WTC11 (cell line): ENCODE results near the gene PSMG1. TPM values are rescaled to one million over a fixed set of nuclear protein-coding genes. Genes with fewer than 3 reads are reported as not detected.
A peak's percentile ranks its signal among the peaks of the same experiment; 100 is the strongest.

ENCODE experiments used
- ATAC-seq: fragments of 200-7000 bp; cut with Tn5 transposase; 2 replicates; pipeline ENCODE4 v1.10.0; 2021; ENCODE audit warnings: mild to moderate bottlenecking, moderate library complexity
- Bru-seq: library from RNA; stranded (reverse); fragments of 400-500 nt; gene quantifications from one replicate; lab custom pipeline; 2021; lab: Mats Ljungman, UMichigan
- CTCF ChIA-PET: fragments of 300-600 bp; sonication (Branson Sonifier 250); formaldehyde crosslinking; loops from one replicate; lab custom pipeline; 2021; ENCODE audit warnings: antibody characterized with exemption; lab: Charles Lee
- POLR2A ChIA-PET: fragments of 350-600 bp; sonication (Branson Sonifier 250); formaldehyde crosslinking; loops from one replicate; lab custom pipeline; 2021; ENCODE audit warnings: antibody characterized with exemption; lab: Charles Lee
- DNase-seq: peaks from one replicate; pipeline ENCODE4 v3.0.0; 2021; ENCODE audit warnings: low spot score
- H3K27ac Mint-ChIP-seq: 2 replicates; pipeline ENCODE4 v1.8.0; 2021; ENCODE audit warnings: mixed read lengths
- H3K27me3 Mint-ChIP-seq: 2 replicates; pipeline ENCODE4 v1.8.0; 2021; ENCODE audit warnings: low read depth, mild to moderate bottlenecking, moderate library complexity, mixed read lengths
- H3K36me3 Mint-ChIP-seq: 2 replicates; pipeline ENCODE4 v1.8.0; 2021; ENCODE audit warnings: mixed read lengths
- H3K4me1 Mint-ChIP-seq: 2 replicates; pipeline ENCODE4 v1.8.0; 2022; ENCODE audit warnings: mixed read lengths
- H3K4me3 Mint-ChIP-seq: 2 replicates; pipeline ENCODE4 v1.8.0; 2021; ENCODE audit warnings: mild to moderate bottlenecking, moderate library complexity, mixed read lengths
- H3K9me3 Mint-ChIP-seq: 2 replicates; pipeline ENCODE4 v1.8.0; 2021; ENCODE audit warnings: mixed read lengths
- CREM ChIP-seq: sonication (generic); formaldehyde crosslinking; IDR thresholded peaks from 2 replicates; pipeline ENCODE4 v1.8.1; 2022; ENCODE audit warnings: mild to moderate bottlenecking, missing genetic modification reagents, moderate library complexity
- ESRRA ChIP-seq: sonication (generic); formaldehyde crosslinking; IDR thresholded peaks from 2 replicates; pipeline ENCODE4 v1.8.1; 2022; ENCODE audit warnings: mild to moderate bottlenecking, missing genetic modification reagents, borderline replicate concordance
- FOXP1 ChIP-seq: sonication (generic); formaldehyde crosslinking; IDR thresholded peaks from 2 replicates; pipeline ENCODE4 v1.8.0; 2022; ENCODE audit warnings: missing genetic modification reagents, mild to moderate bottlenecking, moderate library complexity, borderline replicate concordance
- NFATC4 ChIP-seq: fragments of 250-450 bp; sonication (Bioruptor Pico); IDR thresholded peaks from 2 replicates; pipeline ENCODE4 v1.9.0; 2021; ENCODE audit warnings: mild to moderate bottlenecking
- TEAD1 ChIP-seq: sonication (generic); formaldehyde crosslinking; IDR thresholded peaks from 2 replicates; pipeline ENCODE4 v1.8.0; 2022; ENCODE audit warnings: mild to moderate bottlenecking, missing genetic modification reagents
- ZBTB21 ChIP-seq: sonication (generic); formaldehyde crosslinking; IDR thresholded peaks from 2 replicates; pipeline ENCODE4 v1.8.1; 2023; ENCODE audit warnings: mild to moderate bottlenecking, missing genetic modification reagents, borderline replicate concordance
- ZNF423 ChIP-seq: fragments of 250-450 bp; sonication (Bioruptor Pico); IDR thresholded peaks from 2 replicates; pipeline ENCODE4 v2.1.2; 2022; ENCODE audit warnings: mild to moderate bottlenecking, moderate library complexity
- long read RNA-seq, 3 experiments: library from RNA in 1 of 3; library from capped mRNA in 1 of 3; library from polyadenylated mRNA in 1 of 3; unstranded in 2 of 3; stranded (forward) in 1 of 3; transcript quantifications; one replicate each; pipeline ENCODE4 v2.0.0, GENCODE V29; 2021
- total RNA-seq: library from RNA; stranded (reverse); gene quantifications from 3 replicates; pipeline ENCODE4 v1.2.3, GENCODE V29; 2021
- TF ChIP-seq, protein P1 (sequence below): sonication (generic); formaldehyde crosslinking; IDR thresholded peaks from 2 replicates; pipeline ENCODE4 v1.8.1; 2023; ENCODE audit warnings: mild to moderate bottlenecking, missing genetic modification reagents, moderate library complexity
- TF ChIP-seq, protein P2 (sequence below): sonication (generic); formaldehyde crosslinking; IDR thresholded peaks from 2 replicates; pipeline ENCODE4 v1.8.0; 2022; ENCODE audit warnings: mild to moderate bottlenecking, missing genetic modification reagents
- TF ChIP-seq, protein P3 (sequence below): fragments of 250-450 bp; sonication (Bioruptor Pico); IDR thresholded peaks from 2 replicates; pipeline ENCODE4 v1.9.0; 2021; ENCODE audit warnings: mild to moderate bottlenecking
- TF ChIP-seq, protein P4 (sequence below): sonication (generic); formaldehyde crosslinking; IDR thresholded peaks from 2 replicates; pipeline ENCODE4 v1.8.0; 2023; ENCODE audit warnings: missing genetic modification reagents, mild to moderate bottlenecking, borderline replicate concordance
- TF ChIP-seq, protein P5 (sequence below): sonication (generic); formaldehyde crosslinking; IDR thresholded peaks from 2 replicates; pipeline ENCODE4 v1.8.1; 2022; ENCODE audit warnings: low read depth, missing genetic modification reagents, borderline replicate concordance
- TF ChIP-seq, protein P6 (sequence below): sonication (generic); formaldehyde crosslinking; IDR thresholded peaks from 2 replicates; pipeline ENCODE4 v1.8.1; 2022; ENCODE audit warnings: mild to moderate bottlenecking, missing genetic modification reagents, moderate library complexity, borderline replicate concordance
- TF ChIP-seq, protein P7 (sequence below): fragments of 200-600 bp; IDR thresholded peaks from 2 replicates; pipeline ENCODE4 v1.8.0; 2022; ENCODE audit warnings: antibody characterized with exemption

Gene PSMG1, protein sequence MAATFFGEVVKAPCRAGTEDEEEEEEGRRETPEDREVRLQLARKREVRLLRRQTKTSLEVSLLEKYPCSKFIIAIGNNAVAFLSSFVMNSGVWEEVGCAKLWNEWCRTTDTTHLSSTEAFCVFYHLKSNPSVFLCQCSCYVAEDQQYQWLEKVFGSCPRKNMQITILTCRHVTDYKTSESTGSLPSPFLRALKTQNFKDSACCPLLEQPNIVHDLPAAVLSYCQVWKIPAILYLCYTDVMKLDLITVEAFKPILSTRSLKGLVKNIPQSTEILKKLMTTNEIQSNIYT
- total RNA-seq (64.0 to 70.4 TPM (median 68.6 TPM) in 3 replicates), Bru-seq, nascent RNA (percentile 92 among the genes with signal in this experiment)
- long read RNA-seq, experiment 1, transcript PSMG1-201 (7 exons, 2,154 nt): major isoform, 135 of 147 reads
- long read RNA-seq, experiment 1, partial matches to known transcripts: 2 of 147 reads
- long read RNA-seq, experiment 1, other reads (novel, unspliced or antisense): 10 of 147 reads
- long read RNA-seq, experiment 2, transcript PSMG1-201 (7 exons, 2,154 nt): major isoform, 65 of 99 reads
- long read RNA-seq, experiment 2, transcript PSMG1-205 (3 exons, 716 nt): minor isoform, 5 of 99 reads
- long read RNA-seq, experiment 2, partial matches to known transcripts: 8 of 99 reads
- long read RNA-seq, experiment 2, other reads (novel, unspliced or antisense): 18 of 99 reads
- long read RNA-seq, experiment 3, transcript PSMG1-201 (7 exons, 2,154 nt): major isoform, 426 of 465 reads
- long read RNA-seq, experiment 3, partial matches to known transcripts: 4 of 465 reads
- long read RNA-seq, experiment 3, other reads (novel, unspliced or antisense): 30 of 465 reads

DNA sequence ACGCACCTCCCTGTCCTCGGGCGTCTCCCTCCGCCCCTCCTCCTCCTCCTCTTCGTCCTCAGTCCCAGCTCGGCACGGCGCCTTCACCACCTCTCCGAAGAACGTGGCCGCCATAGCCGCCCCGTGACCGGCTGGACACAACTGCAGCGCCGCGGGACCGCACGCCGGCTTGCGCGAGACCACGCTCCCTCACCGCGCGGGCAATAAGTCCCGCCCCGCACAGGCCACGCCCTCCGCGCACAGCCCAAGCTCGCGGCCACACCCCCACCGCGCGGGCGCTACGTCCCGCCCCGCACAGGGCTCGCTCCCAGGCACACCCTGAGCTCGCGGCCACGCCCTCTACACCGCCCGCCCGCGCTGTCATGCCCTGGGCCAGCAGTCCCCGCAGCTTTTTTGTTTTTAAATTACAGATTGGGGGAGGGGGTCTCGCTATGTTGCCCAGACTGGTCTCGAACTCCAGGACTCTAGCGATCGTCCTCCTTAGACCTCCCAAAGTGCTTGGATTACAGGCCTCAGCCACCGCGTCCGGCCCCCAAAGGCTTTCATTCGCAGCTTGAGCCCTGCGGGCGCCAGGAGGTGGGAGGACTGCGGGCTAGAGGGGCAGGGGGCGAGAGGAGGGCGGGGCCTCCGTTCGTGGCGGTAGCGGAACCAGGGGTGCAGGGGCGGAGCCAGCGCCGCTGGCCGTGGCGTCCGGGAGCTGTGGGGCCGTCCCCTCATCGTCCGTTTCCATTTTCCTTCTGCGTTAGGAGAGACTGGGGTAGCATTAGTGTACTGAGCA lies at the start of gene PSMG1:
TSS of gene PSMG1 (minus strand) at position 180 of the 778 bp plus-strand sequence. CDS start at position 114, 66 bp downstream.
- Mint-ChIP-seq H3K27me3 (no peaks in the 10 kb centered on the region), H3K4me1 (peaks cover 40% of the 10 kb centered on the region)
- CTCF ChIA-PET: interaction anchor here (0.9 to 1.4 kb wide), 8 partner anchors 10 to 278 kb away, joined by 3 to 9 read pairs (median 3); no protein-coding TSS in a partner anchor
- TF ChIP-seq, protein P1, sequence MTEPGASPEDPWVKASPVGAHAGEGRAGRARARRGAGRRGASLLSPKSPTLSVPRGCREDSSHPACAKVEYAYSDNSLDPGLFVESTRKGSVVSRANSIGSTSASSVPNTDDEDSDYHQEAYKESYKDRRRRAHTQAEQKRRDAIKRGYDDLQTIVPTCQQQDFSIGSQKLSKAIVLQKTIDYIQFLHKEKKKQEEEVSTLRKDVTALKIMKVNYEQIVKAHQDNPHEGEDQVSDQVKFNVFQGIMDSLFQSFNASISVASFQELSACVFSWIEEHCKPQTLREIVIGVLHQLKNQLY: no peak
- TF ChIP-seq ESRRA (no peak), CREM (CRISPR knock-in tag) (0 out of 2 replicates have a peak, but pooled peaks have one; percentile 79), NFATC4 (CRISPR knock-in tag) (peak; percentile 96), FOXP1 (CRISPR knock-in tag) (peak; percentile 95), ZNF423 (CRISPR knock-in tag) (peak; percentile 46; the same call in 1 of the 2 replicates), TEAD1 (CRISPR knock-in tag) (no peak), ZBTB21 (no peak)
- TF ChIP-seq, protein P2, sequence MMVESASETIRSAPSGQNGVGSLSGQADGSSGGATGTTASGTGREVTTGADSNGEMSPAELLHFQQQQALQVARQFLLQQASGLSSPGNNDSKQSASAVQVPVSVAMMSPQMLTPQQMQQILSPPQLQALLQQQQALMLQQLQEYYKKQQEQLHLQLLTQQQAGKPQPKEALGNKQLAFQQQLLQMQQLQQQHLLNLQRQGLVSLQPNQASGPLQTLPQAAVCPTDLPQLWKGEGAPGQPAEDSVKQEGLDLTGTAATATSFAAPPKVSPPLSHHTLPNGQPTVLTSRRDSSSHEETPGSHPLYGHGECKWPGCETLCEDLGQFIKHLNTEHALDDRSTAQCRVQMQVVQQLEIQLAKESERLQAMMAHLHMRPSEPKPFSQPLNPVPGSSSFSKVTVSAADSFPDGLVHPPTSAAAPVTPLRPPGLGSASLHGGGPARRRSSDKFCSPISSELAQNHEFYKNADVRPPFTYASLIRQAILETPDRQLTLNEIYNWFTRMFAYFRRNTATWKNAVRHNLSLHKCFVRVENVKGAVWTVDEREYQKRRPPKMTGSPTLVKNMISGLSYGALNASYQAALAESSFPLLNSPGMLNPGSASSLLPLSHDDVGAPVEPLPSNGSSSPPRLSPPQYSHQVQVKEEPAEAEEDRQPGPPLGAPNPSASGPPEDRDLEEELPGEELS (CRISPR knock-in tag): no peak; the same call in none of the 2 replicates
- TF ChIP-seq, protein P3, sequence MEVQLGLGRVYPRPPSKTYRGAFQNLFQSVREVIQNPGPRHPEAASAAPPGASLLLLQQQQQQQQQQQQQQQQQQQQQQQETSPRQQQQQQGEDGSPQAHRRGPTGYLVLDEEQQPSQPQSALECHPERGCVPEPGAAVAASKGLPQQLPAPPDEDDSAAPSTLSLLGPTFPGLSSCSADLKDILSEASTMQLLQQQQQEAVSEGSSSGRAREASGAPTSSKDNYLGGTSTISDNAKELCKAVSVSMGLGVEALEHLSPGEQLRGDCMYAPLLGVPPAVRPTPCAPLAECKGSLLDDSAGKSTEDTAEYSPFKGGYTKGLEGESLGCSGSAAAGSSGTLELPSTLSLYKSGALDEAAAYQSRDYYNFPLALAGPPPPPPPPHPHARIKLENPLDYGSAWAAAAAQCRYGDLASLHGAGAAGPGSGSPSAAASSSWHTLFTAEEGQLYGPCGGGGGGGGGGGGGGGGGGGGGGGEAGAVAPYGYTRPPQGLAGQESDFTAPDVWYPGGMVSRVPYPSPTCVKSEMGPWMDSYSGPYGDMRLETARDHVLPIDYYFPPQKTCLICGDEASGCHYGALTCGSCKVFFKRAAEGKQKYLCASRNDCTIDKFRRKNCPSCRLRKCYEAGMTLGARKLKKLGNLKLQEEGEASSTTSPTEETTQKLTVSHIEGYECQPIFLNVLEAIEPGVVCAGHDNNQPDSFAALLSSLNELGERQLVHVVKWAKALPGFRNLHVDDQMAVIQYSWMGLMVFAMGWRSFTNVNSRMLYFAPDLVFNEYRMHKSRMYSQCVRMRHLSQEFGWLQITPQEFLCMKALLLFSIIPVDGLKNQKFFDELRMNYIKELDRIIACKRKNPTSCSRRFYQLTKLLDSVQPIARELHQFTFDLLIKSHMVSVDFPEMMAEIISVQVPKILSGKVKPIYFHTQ: peak; percentile 68; the same call in 1 of the 2 replicates
- TF ChIP-seq, protein P4, sequence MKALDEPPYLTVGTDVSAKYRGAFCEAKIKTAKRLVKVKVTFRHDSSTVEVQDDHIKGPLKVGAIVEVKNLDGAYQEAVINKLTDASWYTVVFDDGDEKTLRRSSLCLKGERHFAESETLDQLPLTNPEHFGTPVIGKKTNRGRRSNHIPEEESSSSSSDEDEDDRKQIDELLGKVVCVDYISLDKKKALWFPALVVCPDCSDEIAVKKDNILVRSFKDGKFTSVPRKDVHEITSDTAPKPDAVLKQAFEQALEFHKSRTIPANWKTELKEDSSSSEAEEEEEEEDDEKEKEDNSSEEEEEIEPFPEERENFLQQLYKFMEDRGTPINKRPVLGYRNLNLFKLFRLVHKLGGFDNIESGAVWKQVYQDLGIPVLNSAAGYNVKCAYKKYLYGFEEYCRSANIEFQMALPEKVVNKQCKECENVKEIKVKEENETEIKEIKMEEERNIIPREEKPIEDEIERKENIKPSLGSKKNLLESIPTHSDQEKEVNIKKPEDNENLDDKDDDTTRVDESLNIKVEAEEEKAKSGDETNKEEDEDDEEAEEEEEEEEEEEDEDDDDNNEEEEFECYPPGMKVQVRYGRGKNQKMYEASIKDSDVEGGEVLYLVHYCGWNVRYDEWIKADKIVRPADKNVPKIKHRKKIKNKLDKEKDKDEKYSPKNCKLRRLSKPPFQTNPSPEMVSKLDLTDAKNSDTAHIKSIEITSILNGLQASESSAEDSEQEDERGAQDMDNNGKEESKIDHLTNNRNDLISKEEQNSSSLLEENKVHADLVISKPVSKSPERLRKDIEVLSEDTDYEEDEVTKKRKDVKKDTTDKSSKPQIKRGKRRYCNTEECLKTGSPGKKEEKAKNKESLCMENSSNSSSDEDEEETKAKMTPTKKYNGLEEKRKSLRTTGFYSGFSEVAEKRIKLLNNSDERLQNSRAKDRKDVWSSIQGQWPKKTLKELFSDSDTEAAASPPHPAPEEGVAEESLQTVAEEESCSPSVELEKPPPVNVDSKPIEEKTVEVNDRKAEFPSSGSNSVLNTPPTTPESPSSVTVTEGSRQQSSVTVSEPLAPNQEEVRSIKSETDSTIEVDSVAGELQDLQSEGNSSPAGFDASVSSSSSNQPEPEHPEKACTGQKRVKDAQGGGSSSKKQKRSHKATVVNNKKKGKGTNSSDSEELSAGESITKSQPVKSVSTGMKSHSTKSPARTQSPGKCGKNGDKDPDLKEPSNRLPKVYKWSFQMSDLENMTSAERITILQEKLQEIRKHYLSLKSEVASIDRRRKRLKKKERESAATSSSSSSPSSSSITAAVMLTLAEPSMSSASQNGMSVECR (CRISPR knock-in tag): no peak; the same call in 1 of the 2 replicates
- TF ChIP-seq, protein P5, sequence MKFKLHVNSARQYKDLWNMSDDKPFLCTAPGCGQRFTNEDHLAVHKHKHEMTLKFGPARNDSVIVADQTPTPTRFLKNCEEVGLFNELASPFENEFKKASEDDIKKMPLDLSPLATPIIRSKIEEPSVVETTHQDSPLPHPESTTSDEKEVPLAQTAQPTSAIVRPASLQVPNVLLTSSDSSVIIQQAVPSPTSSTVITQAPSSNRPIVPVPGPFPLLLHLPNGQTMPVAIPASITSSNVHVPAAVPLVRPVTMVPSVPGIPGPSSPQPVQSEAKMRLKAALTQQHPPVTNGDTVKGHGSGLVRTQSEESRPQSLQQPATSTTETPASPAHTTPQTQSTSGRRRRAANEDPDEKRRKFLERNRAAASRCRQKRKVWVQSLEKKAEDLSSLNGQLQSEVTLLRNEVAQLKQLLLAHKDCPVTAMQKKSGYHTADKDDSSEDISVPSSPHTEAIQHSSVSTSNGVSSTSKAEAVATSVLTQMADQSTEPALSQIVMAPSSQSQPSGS (CRISPR knock-in tag): no peak
- TF ChIP-seq, protein P6, sequence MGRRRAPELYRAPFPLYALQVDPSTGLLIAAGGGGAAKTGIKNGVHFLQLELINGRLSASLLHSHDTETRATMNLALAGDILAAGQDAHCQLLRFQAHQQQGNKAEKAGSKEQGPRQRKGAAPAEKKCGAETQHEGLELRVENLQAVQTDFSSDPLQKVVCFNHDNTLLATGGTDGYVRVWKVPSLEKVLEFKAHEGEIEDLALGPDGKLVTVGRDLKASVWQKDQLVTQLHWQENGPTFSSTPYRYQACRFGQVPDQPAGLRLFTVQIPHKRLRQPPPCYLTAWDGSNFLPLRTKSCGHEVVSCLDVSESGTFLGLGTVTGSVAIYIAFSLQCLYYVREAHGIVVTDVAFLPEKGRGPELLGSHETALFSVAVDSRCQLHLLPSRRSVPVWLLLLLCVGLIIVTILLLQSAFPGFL: no peak
- TF ChIP-seq, protein P7, sequence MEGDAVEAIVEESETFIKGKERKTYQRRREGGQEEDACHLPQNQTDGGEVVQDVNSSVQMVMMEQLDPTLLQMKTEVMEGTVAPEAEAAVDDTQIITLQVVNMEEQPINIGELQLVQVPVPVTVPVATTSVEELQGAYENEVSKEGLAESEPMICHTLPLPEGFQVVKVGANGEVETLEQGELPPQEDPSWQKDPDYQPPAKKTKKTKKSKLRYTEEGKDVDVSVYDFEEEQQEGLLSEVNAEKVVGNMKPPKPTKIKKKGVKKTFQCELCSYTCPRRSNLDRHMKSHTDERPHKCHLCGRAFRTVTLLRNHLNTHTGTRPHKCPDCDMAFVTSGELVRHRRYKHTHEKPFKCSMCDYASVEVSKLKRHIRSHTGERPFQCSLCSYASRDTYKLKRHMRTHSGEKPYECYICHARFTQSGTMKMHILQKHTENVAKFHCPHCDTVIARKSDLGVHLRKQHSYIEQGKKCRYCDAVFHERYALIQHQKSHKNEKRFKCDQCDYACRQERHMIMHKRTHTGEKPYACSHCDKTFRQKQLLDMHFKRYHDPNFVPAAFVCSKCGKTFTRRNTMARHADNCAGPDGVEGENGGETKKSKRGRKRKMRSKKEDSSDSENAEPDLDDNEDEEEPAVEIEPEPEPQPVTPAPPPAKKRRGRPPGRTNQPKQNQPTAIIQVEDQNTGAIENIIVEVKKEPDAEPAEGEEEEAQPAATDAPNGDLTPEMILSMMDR: no peak

More for the DNA sequence above, at the start of gene PSMG1:
- H3K4me3 Mint-ChIP-seq: peak within 1 kb of the TSS; percentile 92
- POLR2A ChIA-PET: interaction anchor here (0.6 to 2.2 kb wide), 8 partner anchors 26 to 378 kb away, joined by 3 to 11 read pairs (median 4); partner anchors contain the start of genes ETS2 and HMGN1
- peak within 1 kb of the TSS; percentile 95 for H3K27ac Mint-ChIP-seq
- peak; percentile 96 for DNase-seq
- ATAC-seq: peak; percentile 93
- H3K36me3 Mint-ChIP-seq: peaks cover 19% of the 10 kb centered on the region
- H3K9me3 Mint-ChIP-seq: no peaks in the 10 kb centered on the region
